ENCODE data around the gene CHAT. TPM values are rescaled to one million over a fixed set of nuclear protein-coding genes. Genes with fewer than 3 reads are reported as not detected.

The CHAT gene
- total RNA-seq, 1 experiment from 2014 or later, result 0.18 TPM

GRCh38 chr10:49620286-49620810 lies 6.5 kb downstream of the CHAT start:
- intact Hi-C loops (cut with micrococcal nuclease; ENCODE audit: unreplicated experiment), result no loop called here
- Histone ChIP-seq H3K9me3 (no peaks in the 10 kb centered on the region), H3K4me1 (no peaks in the 10 kb centered on the region), H3K27me3 (replicated peaks; ENCODE audit: control insufficient read depth, insufficient read depth, low read length) (no peaks in the 10 kb centered on the region), H3K4me3 (ENCODE audit: low read depth, low read length) (no peak overlapping the region), H3K36me3 (ENCODE audit: control insufficient read depth, insufficient read depth, low read length) (no peaks in the 10 kb centered on the region)
- Mint-ChIP-seq H3K36me3 (ENCODE audit: insufficient read depth, unreplicated experiment) (no peaks in the 10 kb centered on the region), H3K4me3 (ENCODE audit: unreplicated experiment) (no peak overlapping the region), H3K9me3 (ENCODE audit: unreplicated experiment) (peaks cover 10% of the 10 kb centered on the region), H3K27ac (ENCODE audit: unreplicated experiment) (no peak overlapping the region), H3K4me1 (ENCODE audit: low read depth, unreplicated experiment) (no peaks in the 10 kb centered on the region), H3K27me3 (ENCODE audit: insufficient read depth, unreplicated experiment) (peaks cover 24% of the 10 kb centered on the region)
- TF ChIP-seq, protein P1, sequence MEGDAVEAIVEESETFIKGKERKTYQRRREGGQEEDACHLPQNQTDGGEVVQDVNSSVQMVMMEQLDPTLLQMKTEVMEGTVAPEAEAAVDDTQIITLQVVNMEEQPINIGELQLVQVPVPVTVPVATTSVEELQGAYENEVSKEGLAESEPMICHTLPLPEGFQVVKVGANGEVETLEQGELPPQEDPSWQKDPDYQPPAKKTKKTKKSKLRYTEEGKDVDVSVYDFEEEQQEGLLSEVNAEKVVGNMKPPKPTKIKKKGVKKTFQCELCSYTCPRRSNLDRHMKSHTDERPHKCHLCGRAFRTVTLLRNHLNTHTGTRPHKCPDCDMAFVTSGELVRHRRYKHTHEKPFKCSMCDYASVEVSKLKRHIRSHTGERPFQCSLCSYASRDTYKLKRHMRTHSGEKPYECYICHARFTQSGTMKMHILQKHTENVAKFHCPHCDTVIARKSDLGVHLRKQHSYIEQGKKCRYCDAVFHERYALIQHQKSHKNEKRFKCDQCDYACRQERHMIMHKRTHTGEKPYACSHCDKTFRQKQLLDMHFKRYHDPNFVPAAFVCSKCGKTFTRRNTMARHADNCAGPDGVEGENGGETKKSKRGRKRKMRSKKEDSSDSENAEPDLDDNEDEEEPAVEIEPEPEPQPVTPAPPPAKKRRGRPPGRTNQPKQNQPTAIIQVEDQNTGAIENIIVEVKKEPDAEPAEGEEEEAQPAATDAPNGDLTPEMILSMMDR (IDR thresholded peaks at IDR 0.05; ENCODE audit: insufficient read depth in 1 of 2, low read depth in 1 of 2, low read length in 1 of 2, severe bottlenecking in 1 of 2, unreplicated experiment in 1 of 2), result no peak
- POLR2A ChIA-PET, result no interaction called here
- CTCF ChIA-PET, result no interaction called here
- DNase-seq, result peak in 1 of 2 experiments; percentile 25
- no TSS peak for BruUV-seq (replicated peaks)

DNA sequence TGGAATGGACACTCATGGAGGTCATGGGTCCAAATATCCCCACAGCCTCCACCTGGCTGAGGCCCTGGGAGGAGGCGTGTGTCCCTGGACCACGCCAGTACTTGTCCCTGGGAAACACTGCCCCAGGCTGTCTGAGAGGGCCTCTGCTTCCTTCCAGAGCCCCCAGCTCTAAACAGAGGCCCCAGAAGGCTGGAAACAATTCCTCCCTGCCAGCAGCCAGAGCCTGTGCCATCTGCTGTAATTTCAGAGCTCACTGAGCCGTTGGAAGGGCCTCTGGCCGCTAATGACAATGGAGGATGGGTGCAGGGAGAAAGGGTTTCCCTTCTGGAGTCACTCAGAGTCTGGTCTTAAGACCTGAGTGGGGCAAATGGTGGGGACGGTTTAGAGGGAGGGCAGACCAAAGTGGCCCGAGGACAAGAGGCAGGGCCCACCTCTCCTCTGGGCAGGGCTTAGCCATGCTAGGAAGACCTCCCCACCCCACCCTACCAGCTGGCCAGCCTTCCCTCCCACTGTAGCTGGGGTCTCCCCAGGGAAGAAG lies 7.1 kb downstream of the CHAT start:
- H3K9me3 ChIP-seq, result no peaks in the 10 kb centered on the region
- H3K4me1 ChIP-seq, result no peaks in the 10 kb centered on the region
- intact Hi-C loops (cut with micrococcal nuclease; ENCODE audit: unreplicated experiment), result no loop called here
- H3K9me3 Mint-ChIP-seq (ENCODE audit: unreplicated experiment), result peaks cover 10% of the 10 kb centered on the region
- H3K4me3 ChIP-seq (ENCODE audit: low read depth, low read length), result no peak overlapping the region
- ChIA-PET CTCF (no interaction called here), POLR2A (no interaction called here)
- no TSS peak for BruUV-seq (replicated peaks)
- H3K36me3 ChIP-seq (ENCODE audit: control insufficient read depth, insufficient read depth, low read length), result no peaks in the 10 kb centered on the region
- peak in 1 of 2 experiments; percentile 26 for DNase-seq
- H3K4me3 Mint-ChIP-seq (ENCODE audit: unreplicated experiment), result no peak overlapping the region
- H3K4me1 Mint-ChIP-seq (ENCODE audit: low read depth, unreplicated experiment), result no peaks in the 10 kb centered on the region
- TF ChIP-seq, protein P1 (IDR thresholded peaks at IDR 0.05; ENCODE audit: insufficient read depth in 1 of 2, low read depth in 1 of 2, low read length in 1 of 2, severe bottlenecking in 1 of 2, unreplicated experiment in 1 of 2), result no peak
- peaks cover 24% of the 10 kb centered on the region for H3K27me3 Mint-ChIP-seq (ENCODE audit: insufficient read depth, unreplicated experiment)
- H3K36me3 Mint-ChIP-seq (ENCODE audit: insufficient read depth, unreplicated experiment), result no peaks in the 10 kb centered on the region
- H3K27ac Mint-ChIP-seq (ENCODE audit: unreplicated experiment), result no peak overlapping the region
- H3K27me3 ChIP-seq (replicated peaks; ENCODE audit: control insufficient read depth, insufficient read depth, low read length), result no peaks in the 10 kb centered on the region

- Histone ChIP-seq H3K4me3 (ENCODE audit: low read depth, low read length) (no peak overlapping the region), H3K9me3 (no peaks in the 10 kb centered on the region), H3K4me1 (no peaks in the 10 kb centered on the region), H3K27me3 (replicated peaks; ENCODE audit: control insufficient read depth, insufficient read depth, low read length) (no peaks in the 10 kb centered on the region), H3K36me3 (ENCODE audit: control insufficient read depth, insufficient read depth, low read length) (no peaks in the 10 kb centered on the region)
- Mint-ChIP-seq H3K27me3 (ENCODE audit: insufficient read depth, unreplicated experiment) (peaks cover 24% of the 10 kb centered on the region), H3K36me3 (ENCODE audit: insufficient read depth, unreplicated experiment) (no peaks in the 10 kb centered on the region), H3K27ac (ENCODE audit: unreplicated experiment) (no peak overlapping the region), H3K9me3 (ENCODE audit: unreplicated experiment) (peaks cover 10% of the 10 kb centered on the region), H3K4me3 (ENCODE audit: unreplicated experiment) (no peak overlapping the region), H3K4me1 (ENCODE audit: low read depth, unreplicated experiment) (no peaks in the 10 kb centered on the region)
- TF ChIP-seq, protein P1 (IDR thresholded peaks at IDR 0.05; ENCODE audit: insufficient read depth in 1 of 2, low read depth in 1 of 2, low read length in 1 of 2, severe bottlenecking in 1 of 2, unreplicated experiment in 1 of 2), result no peak
- intact Hi-C loops (cut with micrococcal nuclease; ENCODE audit: unreplicated experiment), result no loop called here
- peak in 1 of 2 experiments; percentile 14 for DNase-seq
- BruUV-seq (replicated peaks), result no TSS peak
- CTCF ChIA-PET, result interaction anchor here (0.5 to 1.3 kb wide), 2 partner anchors 15 to 174 kb away, joined by 3 to 4 read pairs; no protein-coding TSS in a partner anchor
- POLR2A ChIA-PET, result no interaction called here
Measured at GRCh38 chr10:49621561-49621960, 7.7 kb downstream of the CHAT start.

Data from Caco-2 (cell line).